Lower leg skin (tissue), 3 donors: Measurements from ENCODE around the gene ULBP2.

Experiments used
- CTCF ChIP-seq, 3 donors: fragments of 450-650 bp; IDR thresholded peaks; one replicate each; pipeline ENCODE4 v1.5.1; 2016; ENCODE audit warnings: antibody characterized with exemption in 3 of 3, mild to moderate bottlenecking in 3 of 3, moderate library complexity in 2 of 3
- POLR2A ChIP-seq, 2 donors: fragments of 450-650 bp; IDR thresholded peaks; one replicate each; pipeline ENCODE4 v1.6.1; 2016 to 2017; ENCODE audit warnings: antibody characterized with exemption in 2 of 2, mild to moderate bottlenecking in 1 of 2, moderate library complexity in 1 of 2

GRCh38 chr6:149935246-149935645 is 6.6 kb upstream of the ULBP2 start:
- no peak for TF ChIP-seq POLR2A (IDR thresholded peaks at IDR 0.05)
- no peak for TF ChIP-seq CTCF (IDR thresholded peaks at IDR 0.05)
